ENCODE measurements around the gene CTBP2.
A peak's percentile ranks its signal among the peaks of the same experiment; 100 is the strongest.

The CTBP2 gene

GRCh38 chr10:125020871-125021270 is 139.5 kb downstream of the CTBP2 start:
- DNase-seq, result no peak

GRCh38 chr10:125020386-125020785 is 140.0 kb downstream of the CTBP2 start:
- no peak for DNase-seq

DNA sequence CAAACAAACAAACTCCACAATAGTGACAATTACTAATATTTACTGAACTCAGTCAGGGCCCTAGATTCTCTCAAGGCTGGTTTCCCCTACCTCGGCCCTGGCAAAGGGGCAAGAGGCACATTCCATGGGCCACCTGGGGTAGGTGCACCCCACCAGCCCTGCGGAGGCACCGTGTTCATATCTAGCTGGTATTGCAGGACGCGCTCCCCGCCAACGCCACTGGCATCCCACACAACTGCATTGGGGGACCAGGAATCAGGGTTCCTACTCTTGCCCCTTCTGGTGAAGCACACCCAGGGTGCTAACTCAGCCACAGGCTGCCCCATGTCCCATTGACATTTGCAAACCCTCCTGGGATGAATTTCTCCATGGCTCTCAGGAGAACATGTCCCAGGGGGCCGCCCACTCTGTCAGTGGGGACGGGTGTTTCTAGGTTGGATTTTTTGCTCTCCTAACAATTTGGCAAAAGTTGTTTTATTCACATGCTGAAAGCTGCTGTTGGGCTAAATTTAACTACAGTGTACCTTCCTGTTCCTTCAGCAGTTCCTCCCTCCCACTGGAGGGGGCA is 141.7 kb downstream of the CTBP2 start:
- peak; percentile 13 to 24 for DNase-seq

- no peak for DNase-seq
Observed at GRCh38 chr10:125017547-125018298, 142.6 kb downstream of the CTBP2 start.

GRCh38 chr10:125016611-125017202 is 143.7 kb downstream of the CTBP2 start:
- no peak for DNase-seq

DNA sequence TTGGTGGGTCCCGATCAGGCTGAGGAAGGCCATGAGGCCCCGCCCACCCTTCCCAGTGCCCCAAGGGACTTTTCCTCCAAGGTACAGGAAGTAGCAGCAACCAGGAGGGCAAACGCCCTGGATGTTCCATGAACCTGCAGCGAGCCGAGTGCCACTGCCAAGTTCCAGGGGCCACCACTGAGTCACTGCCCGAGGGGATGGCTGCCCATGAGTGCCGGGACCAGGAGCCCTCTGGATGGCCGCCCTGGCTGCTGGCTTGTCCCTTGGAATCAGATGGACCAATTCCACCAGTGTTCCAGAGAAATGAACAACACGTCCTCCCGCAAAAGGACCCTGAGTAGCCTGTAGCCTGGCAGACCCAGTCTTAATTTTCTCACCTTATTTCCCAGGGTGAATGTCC is 144.2 kb downstream of the CTBP2 start:
- no peak for DNase-seq

DNA sequence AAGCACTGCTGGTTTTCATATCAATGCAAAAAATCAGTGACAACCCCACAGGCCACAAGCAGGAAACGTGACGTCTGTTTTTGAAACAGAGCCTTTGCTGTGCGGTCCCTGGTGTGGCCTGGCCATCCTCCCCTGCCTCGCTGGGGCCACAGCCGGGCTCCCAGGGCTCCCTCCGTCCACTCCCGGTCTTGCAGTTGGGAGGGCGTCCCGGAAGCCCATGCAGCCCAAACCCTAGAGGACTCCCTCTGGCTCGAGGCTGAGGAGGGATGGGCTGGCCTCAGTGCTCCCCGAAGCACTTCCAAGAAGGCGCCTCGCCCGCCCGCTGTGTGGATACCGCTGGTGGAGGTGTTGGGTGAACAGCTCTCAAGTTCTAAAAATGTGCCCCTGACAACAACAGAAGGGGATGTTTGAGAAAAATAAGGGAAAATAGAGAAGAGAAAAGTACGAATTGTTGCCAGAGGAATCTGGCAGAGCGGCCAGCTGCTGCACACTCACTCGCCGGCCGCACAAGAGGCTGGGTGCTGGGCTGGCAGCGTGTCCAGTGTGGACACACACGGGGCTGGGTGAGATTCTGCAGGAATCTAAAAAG is 144.9 kb downstream of the CTBP2 start:
- DNase-seq, result no peak

DNA sequence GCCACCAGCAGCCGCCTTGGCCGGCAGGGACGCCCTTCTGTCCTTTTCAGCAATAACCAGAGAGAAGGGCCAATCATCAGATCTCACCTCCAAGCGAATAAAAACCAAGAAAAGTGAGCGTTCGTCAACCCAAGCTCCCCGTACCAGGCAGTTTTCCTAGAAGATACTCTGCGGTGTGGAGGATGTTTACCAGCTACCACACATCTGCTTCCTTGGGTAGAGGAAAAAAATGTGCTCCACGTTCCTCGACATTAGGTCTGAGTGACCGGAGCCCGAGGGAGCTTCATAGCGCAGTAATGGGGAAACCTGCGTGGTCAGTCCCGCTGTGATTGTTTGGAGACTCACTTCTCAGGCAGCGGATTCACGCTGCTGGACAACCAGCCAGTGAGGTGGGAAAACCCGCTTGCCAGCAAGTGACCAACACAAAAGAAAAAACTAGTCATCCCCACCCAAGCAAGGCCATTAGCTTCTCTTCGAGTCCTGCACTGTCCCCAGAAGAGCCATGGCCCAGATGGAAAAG is 145.5 kb downstream of the CTBP2 start:
- DNase-seq, result no peak

DNA sequence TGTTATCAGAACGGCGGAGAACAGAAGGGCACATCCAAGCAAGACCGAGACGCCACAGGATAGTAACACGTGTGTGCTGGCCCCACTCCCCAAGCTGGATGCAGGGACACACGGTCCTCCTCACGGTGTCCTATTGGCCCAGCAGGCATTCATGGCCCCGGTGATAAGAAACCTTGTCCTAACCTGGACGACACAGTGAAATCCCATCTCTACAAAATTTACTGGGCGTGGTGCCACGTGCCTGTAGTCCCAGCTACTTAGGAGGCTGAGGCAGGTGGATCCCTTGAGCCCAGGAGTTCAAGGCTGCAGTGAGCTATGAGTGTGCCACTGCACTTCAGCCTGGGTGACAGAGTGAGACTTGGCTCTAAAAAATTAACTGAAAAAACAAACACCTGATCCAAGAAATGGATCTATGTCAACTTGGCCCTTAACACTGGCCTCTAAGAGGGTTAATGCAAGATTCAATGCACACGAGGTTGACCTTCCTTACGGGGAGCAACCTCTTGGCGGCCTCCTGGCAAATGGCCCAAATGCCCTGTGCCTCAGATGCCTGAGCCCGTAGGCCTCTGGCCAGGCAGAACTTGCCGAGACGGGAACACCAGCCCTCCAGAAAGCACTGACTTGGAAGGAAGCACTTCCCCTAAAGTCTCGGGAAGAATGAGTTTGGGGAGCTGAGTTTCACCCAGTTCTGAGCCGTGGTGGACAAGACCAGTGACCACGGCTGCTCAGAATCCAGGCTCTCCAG is 146.1 kb downstream of the CTBP2 start:
- DNase-seq, result no peak

- DNase-seq, result no peak
Observed at GRCh38 chr10:125013529-125013872, 146.9 kb downstream of the CTBP2 start.

GRCh38 chr10:125012851-125013528 is 147.4 kb downstream of the CTBP2 start:
- DNase-seq, result no peak

DNA sequence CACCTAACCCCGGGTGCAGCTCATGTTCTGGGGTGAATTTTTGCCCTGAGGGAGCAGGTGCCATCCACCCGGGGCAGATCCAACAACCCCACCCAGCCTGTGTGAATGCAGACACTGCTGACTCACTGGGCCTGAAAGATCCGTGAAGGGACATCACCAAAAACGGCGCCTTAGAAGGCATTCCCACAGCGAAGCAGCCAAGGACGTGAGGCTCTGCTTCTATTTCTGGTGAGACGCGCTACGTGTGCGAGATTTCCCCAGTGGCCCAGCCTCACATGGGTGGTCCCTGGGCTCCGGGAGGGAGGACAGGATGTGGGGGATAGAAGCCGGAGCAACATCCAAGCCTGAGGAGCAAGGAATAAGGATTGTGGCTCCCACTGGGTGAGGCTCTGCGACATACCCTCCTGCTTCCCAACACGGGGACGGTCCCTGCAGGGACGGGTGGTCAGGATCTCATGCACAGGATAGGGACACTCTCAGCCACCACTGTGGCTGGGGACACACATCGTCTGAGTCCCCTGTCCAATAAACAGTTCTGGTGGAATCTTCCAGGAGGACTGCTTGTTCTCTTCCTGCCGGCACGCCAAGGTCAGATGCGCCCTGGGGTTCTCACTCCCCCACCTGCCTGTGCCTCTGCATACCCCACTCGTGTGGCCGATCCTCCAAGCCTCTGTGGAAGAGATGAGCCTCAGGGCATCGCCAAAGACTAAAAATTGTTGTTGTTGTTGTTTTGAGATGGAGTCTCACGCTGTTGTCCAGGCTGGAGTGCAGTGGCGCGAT is 148.2 kb downstream of the CTBP2 start:
- DNase-seq, result no peak

GRCh38 chr10:125011171-125011925 is 149.0 kb downstream of the CTBP2 start:
- no peak for DNase-seq

DNA sequence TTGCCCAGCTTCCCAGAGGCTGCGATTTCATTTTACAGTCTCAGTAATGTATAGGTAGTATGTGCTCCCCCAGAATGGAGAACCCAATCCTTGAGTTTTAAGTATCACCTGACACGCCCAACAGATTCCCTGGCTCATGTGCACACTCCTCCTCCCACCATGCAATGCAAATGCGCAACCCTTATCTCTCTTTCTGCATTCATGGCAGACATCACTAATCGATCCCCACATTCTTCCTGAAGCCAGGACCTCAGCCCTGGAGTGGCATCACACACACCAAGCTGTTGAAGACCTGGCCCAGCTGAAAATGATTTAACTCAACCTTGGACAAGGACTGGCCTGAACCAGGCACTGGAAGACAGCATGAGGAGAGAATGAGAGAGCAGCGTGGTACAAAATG is 150.0 kb downstream of the CTBP2 start:
- no peak for DNase-seq

DNA sequence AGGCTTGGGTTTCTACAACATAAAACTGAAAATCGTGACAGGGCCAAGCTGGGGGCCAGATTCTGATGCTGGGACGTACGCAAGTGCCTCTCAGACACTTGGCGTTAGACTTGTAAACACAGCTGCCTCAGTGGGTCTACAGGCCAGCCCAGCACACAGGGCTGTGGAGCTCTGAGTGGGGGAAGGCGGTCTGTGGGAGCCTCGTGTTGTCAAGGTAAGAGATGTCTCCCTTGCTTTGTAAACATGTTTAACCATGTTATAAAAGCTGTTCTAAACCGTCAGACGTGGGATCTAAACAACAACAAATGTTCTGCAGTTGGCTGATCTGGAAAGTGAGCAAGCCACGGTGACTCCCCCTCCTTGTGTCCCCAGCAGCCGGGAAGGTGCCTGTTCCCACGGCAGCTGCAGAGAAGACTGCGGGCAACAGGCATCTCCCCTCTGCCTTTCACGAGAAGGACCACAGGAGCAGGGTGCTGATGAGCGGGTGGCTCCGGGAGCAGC is 150.7 kb downstream of the CTBP2 start:
- no peak for DNase-seq

DNA sequence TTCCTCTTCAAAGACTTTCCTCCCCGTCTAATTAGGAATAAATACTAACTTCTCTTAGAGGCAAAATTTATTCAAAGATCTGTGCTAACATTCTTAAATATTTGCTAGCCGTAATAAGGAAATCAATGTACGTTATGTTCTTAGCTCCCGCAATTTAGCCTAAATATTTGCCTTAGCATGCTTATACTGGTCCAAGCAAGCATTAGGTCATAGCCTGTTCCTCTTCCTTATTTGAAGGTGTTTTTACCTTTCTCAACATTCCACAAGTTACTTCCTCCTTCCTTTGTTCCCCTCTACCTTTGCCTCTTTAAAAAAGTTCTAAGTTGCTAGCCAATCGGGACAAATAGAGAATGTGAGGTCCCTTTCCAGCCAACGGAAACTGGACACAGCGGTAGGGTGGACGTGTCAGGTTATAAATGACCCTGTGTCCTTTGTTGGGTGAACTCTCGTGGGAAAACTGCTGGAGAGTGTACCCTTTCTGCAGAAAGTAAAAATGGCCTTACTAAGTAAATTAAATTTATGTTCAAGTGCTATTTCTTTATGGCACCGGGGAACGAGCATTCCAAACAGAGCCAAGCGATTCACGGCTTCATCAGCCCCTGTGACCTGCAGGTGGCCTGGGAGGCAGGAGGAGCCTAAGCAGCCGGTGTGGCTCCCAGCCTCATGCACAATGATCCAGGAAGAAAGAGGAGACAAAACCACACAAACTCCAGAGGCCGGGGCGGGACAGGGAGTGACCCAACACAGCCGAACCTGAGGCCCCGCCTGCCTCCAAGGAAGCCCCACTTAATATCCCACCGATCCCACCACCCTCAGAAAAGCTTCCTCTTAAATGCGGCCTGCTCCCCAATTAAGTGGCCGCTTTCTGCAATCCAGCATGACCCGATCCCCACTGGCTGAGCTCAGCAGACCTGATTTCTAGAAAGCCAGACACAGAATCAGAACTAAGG is 151.4 kb downstream of the CTBP2 start:
- DNase-seq, result no peak

DNA sequence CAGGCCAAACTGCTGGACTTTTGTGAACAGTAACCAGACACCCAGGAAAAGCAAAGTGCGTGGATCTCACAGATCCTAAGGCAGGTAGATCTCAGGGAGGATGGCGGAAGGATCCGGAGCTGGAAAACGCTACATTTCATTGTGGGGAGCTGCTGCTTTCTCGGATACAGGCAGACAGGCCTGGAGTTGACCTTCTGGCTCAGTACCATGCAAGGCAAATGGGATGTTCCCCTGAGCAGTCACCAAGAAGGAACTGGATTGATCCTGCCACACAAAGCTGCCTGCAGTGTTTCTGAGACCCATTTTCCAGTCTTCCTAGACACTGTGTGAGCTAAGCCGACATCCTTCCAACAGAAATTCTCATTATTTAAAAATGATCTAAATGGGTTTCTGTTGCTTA is 152.9 kb downstream of the CTBP2 start:
- no peak for DNase-seq

- DNase-seq, result no peak
Observed at GRCh38 chr10:125006921-125007426, 153.4 kb downstream of the CTBP2 start.

DNA sequence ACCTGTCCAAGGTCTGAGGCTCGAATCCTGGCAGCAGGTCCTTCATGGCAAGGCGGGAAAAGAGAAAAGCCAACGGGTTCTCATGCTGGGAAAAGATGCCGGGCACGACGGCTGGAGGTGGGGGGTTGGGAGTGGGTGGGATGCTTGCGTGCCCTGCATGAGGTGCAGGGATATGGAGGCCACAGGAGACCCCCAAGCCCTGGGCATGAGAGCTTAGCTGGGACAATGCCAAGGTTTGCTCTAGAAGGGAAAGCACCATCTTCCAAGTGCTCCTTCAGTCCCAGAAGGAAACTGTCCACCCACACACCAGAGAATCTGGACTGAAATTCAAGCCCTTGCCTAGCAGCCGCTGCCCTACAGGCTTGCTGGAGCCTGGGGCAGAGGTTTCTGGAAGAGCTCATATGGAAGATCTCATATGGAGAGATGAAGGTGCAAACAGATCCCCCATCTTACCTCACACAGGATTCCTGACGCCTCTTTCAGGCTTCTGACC is 154.1 kb downstream of the CTBP2 start:
- DNase-seq, result no peak
